Measurements from ENCODE around the gene FNBP1. TPM values are rescaled to one million over a fixed set of nuclear protein-coding genes. Genes with fewer than 3 reads are reported as not detected.
A peak's percentile ranks its signal among the peaks of the same experiment; 100 is the strongest.

FNBP1 gene
- total RNA-seq, 6 experiments from 2014 or later, result 11.7 to 27.1 (median 15.9) TPM

DNA sequence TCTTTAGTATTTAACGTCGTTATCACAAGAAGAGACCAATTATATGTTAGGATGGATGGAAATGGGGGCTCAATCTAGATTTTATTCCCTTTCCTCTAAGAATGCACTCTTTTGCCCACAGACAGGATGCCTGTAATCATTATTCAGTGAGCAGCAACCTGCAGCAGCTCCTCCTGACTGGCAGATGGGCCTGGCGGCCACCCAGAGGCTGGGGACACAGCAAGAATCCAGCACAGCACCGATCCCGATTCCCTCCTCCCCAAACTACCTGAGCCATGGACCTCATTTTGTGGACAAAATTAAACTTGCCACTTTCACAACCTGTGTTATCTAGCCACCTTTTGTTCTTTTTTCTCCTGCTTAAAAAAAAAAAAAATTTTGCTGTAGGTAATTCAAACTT, 106.8 kb downstream of the FNBP1 start:
- Histone ChIP-seq H3K4me3 (no peak overlapping the region), H3K27me3 (no peaks in the 10 kb centered on the region), H3K4me1 (peaks cover 0 to 31% (median 6%) of the 10 kb centered on the region in 4 donors), H3K27ac (peak overlapping the region in 1 of 3 donors; percentile 38), H3K36me3 (no peaks in the 10 kb centered on the region), H3K9me3 (no peaks in the 10 kb centered on the region)
- DNase-seq (peak; percentile 72 to 76 (median 76)), ATAC-seq (peak; percentile 69 to 86 (median 81))
- TF ChIP-seq CTCF (IDR thresholded peaks at IDR 0.05), result no peak
- TF ChIP-seq POLR2A (IDR thresholded peaks at IDR 0.05), result no peak
- intact Hi-C loops (cut with DNase I), result no loop called here
- 30% methylated on average over 5 of the region's 5 CpGs for WGBS (ENCODE audit: insufficient coverage, low coverage, low lambda C conversion rate, missing lambda C conversion rate)

DNA sequence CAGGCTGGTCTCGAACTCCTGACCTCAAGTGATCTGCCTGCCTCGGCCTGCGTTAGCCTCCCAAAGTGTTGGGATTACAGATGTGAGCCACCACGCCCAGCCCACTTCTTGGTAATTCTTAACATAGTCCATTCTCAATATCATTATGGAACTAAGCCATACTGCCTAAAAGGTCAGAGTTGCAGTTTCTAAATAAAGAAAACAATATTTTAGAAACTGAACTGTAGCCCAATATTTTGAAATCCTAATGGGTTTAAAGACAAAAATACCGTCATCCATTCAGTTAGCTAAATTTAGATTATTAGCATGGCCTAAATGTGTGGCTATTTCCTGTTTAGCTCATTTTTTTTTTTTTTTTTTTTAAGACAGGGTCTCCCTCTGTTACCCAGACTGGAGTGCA, 108.2 kb downstream of the FNBP1 start:
- peaks cover 0 to 35% (median 6%) of the 10 kb centered on the region in 4 donors for H3K4me1 ChIP-seq
- no peak for DNase-seq
- peak in 1 of 4 donors; percentile 32 for ATAC-seq
- H3K4me3 ChIP-seq, result no peak overlapping the region
- no peaks in the 10 kb centered on the region for H3K36me3 ChIP-seq
- H3K27me3 ChIP-seq, result no peaks in the 10 kb centered on the region
- peak overlapping the region in 2 of 3 donors; percentile 0 to 38 for H3K27ac ChIP-seq
- TF ChIP-seq CTCF (IDR thresholded peaks at IDR 0.05) (no peak), POLR2A (IDR thresholded peaks at IDR 0.05) (no peak)
- WGBS (ENCODE audit: insufficient coverage, low coverage, low lambda C conversion rate, missing lambda C conversion rate), result 51% methylated on average over 5 of the region's 5 CpGs
- intact Hi-C loops (cut with DNase I), result no loop called here
- no peaks in the 10 kb centered on the region for H3K9me3 ChIP-seq

DNA sequence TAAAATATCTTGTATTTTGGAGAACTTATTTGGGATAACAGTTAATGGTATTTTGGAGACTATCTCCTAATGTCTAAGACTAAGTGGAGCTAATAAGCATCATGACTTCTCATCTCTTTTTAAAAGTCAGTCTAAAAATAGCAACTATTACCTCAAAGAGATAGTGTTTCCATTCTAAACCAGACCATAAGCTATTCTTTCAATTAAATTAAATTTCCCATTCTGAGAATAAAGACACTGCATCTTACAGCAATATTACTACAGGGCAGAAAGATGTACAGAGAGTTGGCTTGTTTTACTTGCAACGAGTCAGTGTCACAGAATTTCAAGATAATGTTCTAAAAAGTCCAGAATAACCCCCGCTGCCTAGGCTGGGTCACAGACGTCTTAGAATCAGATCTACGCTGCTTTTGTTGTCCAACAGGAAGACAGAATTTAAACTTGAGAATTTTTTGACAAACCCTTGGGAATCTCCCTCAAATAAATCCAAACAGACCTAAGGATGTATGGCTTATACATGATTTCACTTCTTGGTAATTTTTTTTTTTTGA, 108.9 kb downstream of the FNBP1 start:
- H3K27me3 ChIP-seq, result no peaks in the 10 kb centered on the region
- H3K4me3 ChIP-seq, result no peak overlapping the region
- H3K9me3 ChIP-seq, result no peaks in the 10 kb centered on the region
- peaks cover 0 to 4% (median 0%) of the 10 kb centered on the region in 4 donors for H3K36me3 ChIP-seq
- no peak for ATAC-seq
- peaks cover 0 to 35% (median 6%) of the 10 kb centered on the region in 4 donors for H3K4me1 ChIP-seq
- intact Hi-C loops (cut with DNase I), result no loop called here
- 63% methylated on average over 4 of the region's 4 CpGs for WGBS (ENCODE audit: insufficient coverage, low coverage, low lambda C conversion rate, missing lambda C conversion rate)
- DNase-seq, result no peak
- peak overlapping the region in 1 of 3 donors; percentile 11 for H3K27ac ChIP-seq
- TF ChIP-seq POLR2A (IDR thresholded peaks at IDR 0.05) (no peak), CTCF (IDR thresholded peaks at IDR 0.05) (no peak)

DNA sequence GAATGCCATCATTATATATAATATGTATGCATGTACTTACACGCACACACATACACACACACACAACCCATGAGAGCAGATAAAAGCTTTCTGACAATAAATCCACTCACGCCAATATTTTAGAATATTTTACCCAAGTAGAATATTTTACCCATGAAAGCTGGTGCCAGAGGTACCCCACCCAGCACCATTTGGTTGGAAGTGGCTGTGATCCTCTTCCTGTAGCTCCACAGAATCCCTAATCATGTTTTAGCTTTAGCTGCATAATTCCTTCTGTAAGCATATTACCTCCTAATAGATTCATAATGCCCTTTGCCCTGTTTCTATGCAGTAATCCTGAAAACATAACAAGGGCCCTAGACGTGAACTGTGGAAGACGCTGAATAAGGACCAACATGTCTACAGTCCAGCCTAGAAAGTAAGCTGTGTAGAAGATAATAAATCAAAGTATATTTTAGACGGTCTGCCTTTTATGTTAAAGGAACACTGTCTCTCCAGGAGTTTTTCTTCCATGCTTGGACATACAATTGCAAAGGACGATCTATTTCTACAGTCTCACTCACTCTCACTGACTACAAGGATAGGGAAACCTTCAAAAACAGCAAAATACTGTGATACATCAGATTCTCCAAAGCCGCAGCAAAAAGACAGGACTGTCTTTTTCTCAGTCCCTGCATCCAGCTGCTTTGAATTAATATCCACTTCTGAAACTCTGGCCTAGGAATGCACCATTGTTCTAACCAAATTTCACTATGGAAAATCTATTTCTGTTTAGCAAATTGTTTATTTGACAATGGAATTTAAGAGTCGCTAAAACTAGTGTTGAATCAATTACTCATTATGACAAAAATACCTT, 109.6 kb downstream of the FNBP1 start:
- Histone ChIP-seq H3K36me3 (peaks cover 0 to 9% (median 0%) of the 10 kb centered on the region in 4 donors), H3K4me1 (peaks cover 0 to 33% (median 6%) of the 10 kb centered on the region in 4 donors), H3K27me3 (no peaks in the 10 kb centered on the region), H3K9me3 (no peaks in the 10 kb centered on the region), H3K27ac (peak overlapping the region in 1 of 3 donors; percentile 30), H3K4me3 (no peak overlapping the region)
- no peak for TF ChIP-seq CTCF (IDR thresholded peaks at IDR 0.05)
- TF ChIP-seq POLR2A (IDR thresholded peaks at IDR 0.05), result no peak
- intact Hi-C loops (cut with DNase I), result no loop called here
- no peak for DNase-seq
- ATAC-seq, result no peak
- WGBS (ENCODE audit: insufficient coverage, low coverage, low lambda C conversion rate, missing lambda C conversion rate), result 72% methylated on average over 8 of the region's 8 CpGs
